ENCODE results near the gene MAD1L1. TPM values are rescaled to one million over a fixed set of nuclear protein-coding genes. Genes with fewer than 3 reads are reported as not detected.

MAD1L1 gene
- total and polyA plus RNA-seq, 8 donors: 12.8 to 469 (median 27.3) TPM

DNA sequence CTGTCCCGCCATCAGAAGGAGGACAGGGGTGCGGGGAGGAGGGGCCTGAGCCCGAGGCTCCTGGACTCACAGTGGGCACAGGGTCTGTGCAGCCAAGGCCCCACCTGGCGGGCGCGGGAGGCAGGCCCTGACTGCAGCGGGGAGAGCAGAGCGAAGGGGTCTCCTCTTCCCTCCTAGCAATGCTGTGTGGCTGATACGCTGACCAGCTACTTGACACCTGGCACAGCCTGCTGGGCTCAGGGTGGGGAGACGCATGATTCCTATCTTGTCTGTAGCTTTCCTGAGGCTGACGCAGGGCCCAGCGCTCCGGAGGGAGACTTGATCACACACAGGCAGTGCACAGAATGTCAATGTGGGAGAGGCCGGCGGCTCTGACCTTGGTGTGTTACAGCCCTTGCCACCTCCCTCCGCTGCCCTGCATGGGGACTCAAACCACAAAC, 387.8 kb downstream of the MAD1L1 start:
- 87 to 95% (median 93%) methylated on average over 6 to 16 of the region's 16 CpGs for WGBS, 5 donors
- H3K4me3 ChIP-seq: no peak overlapping the region
- no peaks in the 10 kb centered on the region for H3K27me3 ChIP-seq
- peaks cover 0 to 28% (median 4%) of the 10 kb centered on the region in 4 donors for H3K36me3 ChIP-seq
- DNase-seq: no peak
- intact Hi-C loops (cut with DNase I; ENCODE audit: low total_unique reads): no loop called here
- no peak overlapping the region for H3K27ac ChIP-seq
- TF ChIP-seq EP300 (IDR thresholded peaks at IDR 0.05) (no peak), POLR2A (IDR thresholded peaks at IDR 0.05) (no peak), POLR2AphosphoS5 (IDR thresholded peaks at IDR 0.05) (no peak)
- TF ChIP-seq, protein P1, sequence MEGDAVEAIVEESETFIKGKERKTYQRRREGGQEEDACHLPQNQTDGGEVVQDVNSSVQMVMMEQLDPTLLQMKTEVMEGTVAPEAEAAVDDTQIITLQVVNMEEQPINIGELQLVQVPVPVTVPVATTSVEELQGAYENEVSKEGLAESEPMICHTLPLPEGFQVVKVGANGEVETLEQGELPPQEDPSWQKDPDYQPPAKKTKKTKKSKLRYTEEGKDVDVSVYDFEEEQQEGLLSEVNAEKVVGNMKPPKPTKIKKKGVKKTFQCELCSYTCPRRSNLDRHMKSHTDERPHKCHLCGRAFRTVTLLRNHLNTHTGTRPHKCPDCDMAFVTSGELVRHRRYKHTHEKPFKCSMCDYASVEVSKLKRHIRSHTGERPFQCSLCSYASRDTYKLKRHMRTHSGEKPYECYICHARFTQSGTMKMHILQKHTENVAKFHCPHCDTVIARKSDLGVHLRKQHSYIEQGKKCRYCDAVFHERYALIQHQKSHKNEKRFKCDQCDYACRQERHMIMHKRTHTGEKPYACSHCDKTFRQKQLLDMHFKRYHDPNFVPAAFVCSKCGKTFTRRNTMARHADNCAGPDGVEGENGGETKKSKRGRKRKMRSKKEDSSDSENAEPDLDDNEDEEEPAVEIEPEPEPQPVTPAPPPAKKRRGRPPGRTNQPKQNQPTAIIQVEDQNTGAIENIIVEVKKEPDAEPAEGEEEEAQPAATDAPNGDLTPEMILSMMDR (IDR thresholded peaks at IDR 0.05): no peak
- no peaks in the 10 kb centered on the region for H3K4me1 ChIP-seq
- no peaks in the 10 kb centered on the region for H3K9me3 ChIP-seq

DNA sequence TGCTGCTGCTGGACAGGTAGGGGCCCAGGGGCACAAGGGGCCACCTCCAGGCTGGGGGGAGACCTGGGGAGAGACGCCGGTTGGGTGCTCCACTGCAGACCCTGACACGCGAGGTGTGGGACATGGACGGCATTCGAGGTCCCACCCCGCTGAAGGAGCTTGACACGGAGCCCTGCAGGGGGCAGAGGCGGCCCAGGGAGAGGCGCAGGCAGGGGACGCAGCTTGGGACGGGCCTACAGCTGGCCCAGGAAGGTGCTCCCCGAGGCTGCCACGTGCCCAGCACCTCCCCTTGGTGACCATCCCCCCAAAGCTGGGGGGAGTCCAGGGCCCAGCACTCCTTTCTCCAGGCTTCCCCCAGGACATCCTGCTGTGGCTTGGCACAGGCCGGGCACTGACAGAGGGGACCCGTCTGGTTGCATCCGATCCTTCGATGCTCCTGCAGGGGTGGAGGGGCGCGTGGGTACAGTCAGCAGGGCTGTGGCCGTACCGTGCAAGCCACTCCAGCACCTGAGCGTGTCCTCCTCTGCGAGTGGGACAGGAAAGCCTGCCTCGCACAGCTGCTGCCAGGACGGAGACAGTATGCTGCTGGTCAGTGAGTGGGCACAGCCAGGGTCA, 388.3 kb downstream of the MAD1L1 start:
- H3K27ac ChIP-seq: no peak overlapping the region
- intact Hi-C loops (cut with DNase I; ENCODE audit: low total_unique reads): no loop called here
- H3K4me1 ChIP-seq: no peaks in the 10 kb centered on the region
- TF ChIP-seq EP300 (IDR thresholded peaks at IDR 0.05) (no peak), POLR2A (IDR thresholded peaks at IDR 0.05) (no peak), POLR2AphosphoS5 (IDR thresholded peaks at IDR 0.05) (no peak)
- TF ChIP-seq, protein P1 (IDR thresholded peaks at IDR 0.05): no peak
- no peak overlapping the region for H3K4me3 ChIP-seq
- 85 to 92% (median 88%) methylated on average over 12 to 26 of the region's 26 CpGs for WGBS, 5 donors
- no peaks in the 10 kb centered on the region for H3K9me3 ChIP-seq
- H3K27me3 ChIP-seq: no peaks in the 10 kb centered on the region
- DNase-seq: no peak
- H3K36me3 ChIP-seq: peaks cover 0 to 28% (median 4%) of the 10 kb centered on the region in 4 donors

DNA sequence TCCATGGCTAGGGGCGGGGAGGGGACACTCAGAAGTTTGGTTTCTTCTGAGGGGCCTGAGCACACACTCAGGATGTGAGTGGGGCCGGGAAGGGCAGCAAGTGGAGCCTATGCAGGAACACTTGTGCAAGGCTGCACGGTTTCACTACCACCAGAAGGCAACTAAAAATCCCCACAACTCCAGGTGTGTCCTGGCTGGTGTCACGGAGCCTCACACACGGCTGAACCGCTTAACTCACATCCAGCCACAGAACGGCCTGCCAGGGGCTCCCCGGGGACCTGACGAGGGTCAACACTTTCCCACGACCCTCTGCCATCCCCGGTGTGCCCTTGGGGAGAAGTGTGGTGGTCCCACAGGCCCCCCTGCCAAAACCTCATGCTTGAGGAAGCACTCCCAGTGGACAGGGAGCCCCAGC, 388.8 kb downstream of the MAD1L1 start:
- no peak for DNase-seq
- Histone ChIP-seq H3K27ac (no peak overlapping the region), H3K27me3 (no peaks in the 10 kb centered on the region), H3K36me3 (peaks cover 0 to 28% (median 4%) of the 10 kb centered on the region in 4 donors), H3K4me1 (no peaks in the 10 kb centered on the region), H3K9me3 (no peaks in the 10 kb centered on the region), H3K4me3 (no peak overlapping the region)
- 83 to 93% (median 85%) methylated on average over 2 to 11 of the region's 11 CpGs for WGBS, 5 donors
- intact Hi-C loops (cut with DNase I; ENCODE audit: low total_unique reads): no loop called here
- TF ChIP-seq EP300 (IDR thresholded peaks at IDR 0.05): no peak
- TF ChIP-seq POLR2A (IDR thresholded peaks at IDR 0.05): no peak
- TF ChIP-seq, protein P1 (IDR thresholded peaks at IDR 0.05): no peak
- no peak for TF ChIP-seq POLR2AphosphoS5 (IDR thresholded peaks at IDR 0.05)

DNA sequence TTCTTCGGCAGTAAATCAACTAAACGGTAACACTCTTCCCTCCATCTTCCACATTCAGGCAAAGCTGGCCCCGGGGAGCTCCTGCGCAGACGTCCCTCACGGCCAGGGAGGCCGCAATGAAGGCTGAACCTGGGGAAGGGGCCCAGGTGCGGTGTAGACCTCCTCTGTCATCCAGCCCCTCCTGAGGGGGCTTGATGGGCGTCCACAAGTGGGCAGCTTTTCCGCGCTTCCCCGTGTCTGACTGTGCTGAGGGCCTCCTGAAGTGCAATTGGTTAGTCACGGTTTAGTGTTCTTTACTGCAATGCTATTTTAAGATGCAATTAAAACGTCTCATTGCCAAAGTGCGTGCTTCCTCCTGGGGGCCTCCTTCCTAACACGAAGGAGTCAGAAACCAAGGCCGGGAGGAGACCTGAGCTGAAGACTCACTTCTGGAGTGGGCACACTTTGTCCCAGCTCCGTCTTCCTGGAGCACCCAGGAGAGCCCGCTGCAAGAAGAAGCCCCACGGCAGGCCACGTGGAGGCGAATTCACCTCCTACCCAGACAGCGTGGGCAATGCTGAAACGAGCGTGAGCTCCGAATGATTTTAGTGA, 389.4 kb downstream of the MAD1L1 start:
- Histone ChIP-seq H3K4me1 (no peaks in the 10 kb centered on the region), H3K4me3 (no peak overlapping the region), H3K27me3 (no peaks in the 10 kb centered on the region), H3K36me3 (peaks cover 0 to 28% (median 4%) of the 10 kb centered on the region in 4 donors), H3K27ac (no peak overlapping the region), H3K9me3 (no peaks in the 10 kb centered on the region)
- intact Hi-C loops (cut with DNase I; ENCODE audit: low total_unique reads): no loop called here
- TF ChIP-seq, protein P1 (IDR thresholded peaks at IDR 0.05): no peak
- TF ChIP-seq EP300 (IDR thresholded peaks at IDR 0.05) (no peak), POLR2A (IDR thresholded peaks at IDR 0.05) (no peak), POLR2AphosphoS5 (IDR thresholded peaks at IDR 0.05) (no peak)
- 86 to 91% (median 90%) methylated on average over 22 to 26 of the region's 26 CpGs for WGBS, 5 donors
- no peak for DNase-seq
